RWPE2 (cell line): Measurements from ENCODE around the gene NR5A1.

Source experiments
- ATAC-seq: fragments of 200-7000 bp; cut with Tn5 transposase; 3 replicates; pipeline ENCODE4 v1.9.1; 2021; ENCODE audit warnings: low read depth
- DNase-seq: peaks from one replicate; pipeline ENCODE4 v3.0.0-alpha.2; 2020; ENCODE audit warnings: low spot score
- H3K27ac ChIP-seq: fragments of 450-650 bp; 2 replicates; pipeline ENCODE4 v1.5.1; 2017; ENCODE audit warnings: mild to moderate bottlenecking; ENCODE audit not compliant: poor library complexity, severe bottlenecking
- H3K27me3 ChIP-seq: fragments of 250-450 bp; sonication (Bioruptor Pico); 2 replicates; pipeline ENCODE4 v1.5.1; 2021; ENCODE audit warnings: mild to moderate bottlenecking, moderate library complexity; ENCODE audit not compliant: insufficient read depth, poor library complexity, severe bottlenecking
- H3K36me3 ChIP-seq: fragments of 250-450 bp; sonication (Bioruptor Pico); 2 replicates; pipeline ENCODE4 v1.5.1; 2020; ENCODE audit warnings: low read depth, mild to moderate bottlenecking, moderate library complexity
- H3K4me1 ChIP-seq: fragments of 250-450 bp; sonication (Bioruptor Pico); 2 replicates; pipeline ENCODE4 v1.5.1; 2021; ENCODE audit warnings: mild to moderate bottlenecking, moderate library complexity; ENCODE audit not compliant: insufficient read depth, poor library complexity, severe bottlenecking
- H3K4me3 ChIP-seq: fragments of 250-450 bp; sonication (Bioruptor Pico); 2 replicates; pipeline ENCODE4 v1.5.1; 2021; ENCODE audit warnings: mild to moderate bottlenecking, moderate library complexity; ENCODE audit not compliant: severe bottlenecking
- H3K9me3 ChIP-seq: fragments of 250-450 bp; sonication (Bioruptor Pico); 2 replicates; pipeline ENCODE4 v1.5.1; 2021; ENCODE audit warnings: mild to moderate bottlenecking, moderate library complexity; ENCODE audit not compliant: severe bottlenecking
- TF ChIP-seq, protein P1 (sequence below): fragments of 450-650 bp; IDR thresholded peaks from one replicate; pipeline ENCODE4 v1.5.1; 2017; ENCODE audit warnings: mild to moderate bottlenecking, moderate library complexity; ENCODE audit not compliant: poor library complexity, severe bottlenecking

Gene NR5A1

DNA sequence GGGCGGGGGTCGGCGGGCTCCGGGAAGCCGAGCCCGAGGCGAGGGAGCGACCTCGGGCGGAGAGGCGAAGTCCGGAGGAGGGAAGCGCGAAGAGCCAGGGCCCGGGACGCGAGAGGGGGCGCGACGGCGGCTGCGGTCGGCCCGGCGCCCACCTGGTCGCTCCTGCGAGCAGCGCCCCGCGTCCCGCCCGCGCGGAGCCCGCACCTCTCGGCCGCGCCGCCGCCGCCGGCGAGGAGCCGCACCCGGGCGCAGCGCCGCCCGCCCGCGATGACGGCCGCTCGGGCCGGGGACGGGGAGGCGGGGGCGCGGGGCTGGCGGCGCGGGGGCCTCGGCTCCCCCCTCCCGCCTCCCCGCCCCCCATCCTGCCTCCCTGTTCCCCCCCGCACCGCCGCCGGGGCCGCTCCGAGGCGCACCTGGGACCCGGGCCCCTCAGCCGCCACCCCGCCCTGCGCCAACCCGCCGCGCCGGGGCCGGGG lies 2.6 kb downstream of the NR5A1 start:
- H3K27ac ChIP-seq = no peak overlapping the region
- H3K4me1 ChIP-seq = no peaks in the 10 kb centered on the region
- no peaks in the 10 kb centered on the region for H3K9me3 ChIP-seq
- no peaks in the 10 kb centered on the region for H3K36me3 ChIP-seq
- ATAC-seq (no peak), DNase-seq (no peak)
- peak overlapping the region; percentile 10 for H3K4me3 ChIP-seq
- TF ChIP-seq, protein P1, sequence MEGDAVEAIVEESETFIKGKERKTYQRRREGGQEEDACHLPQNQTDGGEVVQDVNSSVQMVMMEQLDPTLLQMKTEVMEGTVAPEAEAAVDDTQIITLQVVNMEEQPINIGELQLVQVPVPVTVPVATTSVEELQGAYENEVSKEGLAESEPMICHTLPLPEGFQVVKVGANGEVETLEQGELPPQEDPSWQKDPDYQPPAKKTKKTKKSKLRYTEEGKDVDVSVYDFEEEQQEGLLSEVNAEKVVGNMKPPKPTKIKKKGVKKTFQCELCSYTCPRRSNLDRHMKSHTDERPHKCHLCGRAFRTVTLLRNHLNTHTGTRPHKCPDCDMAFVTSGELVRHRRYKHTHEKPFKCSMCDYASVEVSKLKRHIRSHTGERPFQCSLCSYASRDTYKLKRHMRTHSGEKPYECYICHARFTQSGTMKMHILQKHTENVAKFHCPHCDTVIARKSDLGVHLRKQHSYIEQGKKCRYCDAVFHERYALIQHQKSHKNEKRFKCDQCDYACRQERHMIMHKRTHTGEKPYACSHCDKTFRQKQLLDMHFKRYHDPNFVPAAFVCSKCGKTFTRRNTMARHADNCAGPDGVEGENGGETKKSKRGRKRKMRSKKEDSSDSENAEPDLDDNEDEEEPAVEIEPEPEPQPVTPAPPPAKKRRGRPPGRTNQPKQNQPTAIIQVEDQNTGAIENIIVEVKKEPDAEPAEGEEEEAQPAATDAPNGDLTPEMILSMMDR = no peak
- H3K27me3 ChIP-seq = peaks cover 44% of the 10 kb centered on the region

DNA sequence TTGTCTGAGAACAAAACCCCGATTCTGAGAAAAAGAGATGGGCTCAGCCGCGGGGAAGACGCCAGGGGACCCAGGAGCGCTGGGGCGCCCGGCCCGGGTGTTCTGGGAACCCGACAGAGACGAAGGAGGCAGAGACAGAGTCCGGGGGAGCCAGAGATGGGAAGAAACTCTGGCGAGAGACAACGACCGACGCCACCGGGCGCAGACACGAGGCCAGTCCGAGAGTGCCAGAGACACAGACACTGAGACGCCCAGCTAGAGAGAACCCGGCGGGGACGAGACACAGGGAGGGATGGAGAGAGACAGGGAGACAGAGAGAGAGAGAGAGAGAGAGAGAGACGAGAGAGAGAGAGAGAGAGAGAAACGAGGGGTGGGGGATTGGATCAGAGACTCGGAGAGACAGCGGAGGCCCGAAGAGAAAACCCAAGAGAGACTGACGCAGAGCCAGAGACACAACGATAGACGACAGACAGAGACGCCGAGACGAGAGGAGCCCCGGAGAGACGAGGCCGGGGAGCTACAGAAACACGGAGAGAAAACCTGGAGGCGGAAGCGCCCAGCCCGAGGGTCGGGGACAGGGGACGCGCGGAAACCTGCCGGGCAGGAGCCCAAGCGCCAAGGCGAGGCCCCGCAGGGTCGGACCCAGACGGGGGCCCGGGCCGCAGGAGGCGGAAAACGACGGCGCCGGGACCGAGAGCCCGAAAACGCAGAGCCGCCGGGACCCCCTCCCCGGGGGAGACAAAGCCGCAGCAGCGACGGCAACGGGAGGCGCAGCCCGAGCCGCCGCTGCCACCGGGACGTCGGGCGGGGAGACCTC lies 3.3 kb downstream of the NR5A1 start:
- no peak; the same call in 2 of the 3 replicates for ATAC-seq
- H3K4me1 ChIP-seq = no peaks in the 10 kb centered on the region
- peak; percentile 64 for DNase-seq
- H3K27me3 ChIP-seq = peaks cover 49% of the 10 kb centered on the region
- TF ChIP-seq, protein P1 = no peak
- H3K27ac ChIP-seq = no peak overlapping the region
- no peaks in the 10 kb centered on the region for H3K9me3 ChIP-seq
- peak overlapping the region; percentile 10 for H3K4me3 ChIP-seq
- no peaks in the 10 kb centered on the region for H3K36me3 ChIP-seq

DNA sequence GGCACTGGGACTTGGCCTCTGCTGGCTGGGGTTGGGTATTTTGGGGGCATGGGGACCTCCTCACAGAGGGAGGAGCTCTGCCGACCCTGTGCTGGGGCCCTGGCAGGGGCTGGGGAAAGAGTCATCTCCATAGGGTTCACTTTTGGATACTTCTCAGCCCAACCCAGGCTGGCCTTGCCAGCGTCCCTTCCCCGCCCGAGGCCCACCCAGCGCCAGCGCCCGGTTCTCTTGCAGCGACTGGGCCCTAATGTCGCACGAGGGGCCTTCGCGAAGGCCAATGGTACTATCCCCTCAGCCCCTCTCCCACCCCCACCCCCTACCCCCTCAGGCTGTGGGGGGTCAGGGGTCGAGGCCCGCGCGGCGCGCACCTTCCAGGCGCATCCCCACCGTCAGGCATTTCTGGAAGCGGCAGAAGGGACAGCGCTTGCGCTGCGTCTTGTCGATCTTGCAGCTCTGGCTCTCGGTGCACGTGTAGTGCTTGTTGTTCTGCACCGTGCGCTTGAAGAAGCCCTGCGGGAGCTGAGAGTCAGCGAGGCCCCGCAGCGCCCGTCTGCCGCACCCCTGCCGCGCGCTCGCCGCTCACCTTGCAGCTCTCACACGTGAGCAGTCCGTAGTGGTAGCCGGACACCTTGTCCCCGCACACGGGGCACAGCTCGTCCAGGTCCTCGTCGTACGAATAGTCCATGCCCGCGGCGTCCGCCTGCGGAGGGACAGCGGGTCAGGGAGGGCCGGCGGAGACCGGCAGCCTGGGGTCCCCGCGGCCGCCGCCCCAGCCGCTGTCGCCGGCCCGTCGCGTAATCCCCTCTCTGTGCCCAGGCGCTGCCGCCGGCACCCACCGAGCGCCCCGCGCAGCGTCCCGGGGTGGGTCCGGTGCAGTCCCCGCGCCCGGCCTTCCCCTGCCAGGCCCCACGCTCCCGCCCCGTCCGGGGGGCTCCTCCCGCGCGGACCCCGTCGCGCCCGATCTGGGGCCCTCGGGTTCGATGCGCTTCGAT lies 4.2 kb downstream of the NR5A1 start:
- ATAC-seq = no peak
- no peak overlapping the region for H3K4me3 ChIP-seq

DNA sequence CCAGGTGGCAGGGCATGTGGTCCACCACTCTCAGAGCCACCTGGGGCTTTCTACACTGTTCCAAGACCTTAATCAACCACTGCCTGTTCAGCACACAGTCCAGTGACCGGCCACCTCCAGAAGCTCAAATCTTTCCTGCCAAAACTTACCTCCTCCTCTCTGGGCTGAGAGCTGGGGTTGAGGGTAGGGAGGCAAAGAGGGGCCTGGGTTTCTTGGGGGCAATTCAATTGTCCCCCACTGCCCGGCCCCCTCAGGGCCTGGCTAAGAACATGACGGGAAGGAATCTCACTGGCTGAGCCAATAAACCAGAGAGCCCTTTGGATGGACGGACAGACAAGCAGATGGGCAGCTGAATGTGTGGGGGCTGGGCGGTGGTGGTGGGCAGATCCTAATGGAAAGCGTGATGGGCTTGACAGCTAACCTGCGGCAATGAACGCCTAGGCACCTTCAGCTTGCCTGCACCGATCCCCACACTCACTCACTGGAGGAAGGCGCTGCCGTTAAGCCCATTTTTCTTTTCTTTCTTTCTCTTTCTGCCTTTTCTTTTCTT lies 5.4 kb downstream of the NR5A1 start:
- ATAC-seq = no peak
- TF ChIP-seq, protein P1 = no peak
- peaks cover 49% of the 10 kb centered on the region for H3K27me3 ChIP-seq
- no peaks in the 10 kb centered on the region for H3K36me3 ChIP-seq
- H3K9me3 ChIP-seq = no peaks in the 10 kb centered on the region
- H3K4me1 ChIP-seq = no peaks in the 10 kb centered on the region
- H3K4me3 ChIP-seq = no peak overlapping the region
- DNase-seq = no peak
- no peak overlapping the region for H3K27ac ChIP-seq

More for the DNA sequence above, 4.2 kb downstream of the NR5A1 start:
- TF ChIP-seq, protein P1 = no peak
- H3K9me3 ChIP-seq = no peaks in the 10 kb centered on the region
- H3K4me1 ChIP-seq = no peaks in the 10 kb centered on the region
- DNase-seq = peak; percentile 63
- peaks cover 49% of the 10 kb centered on the region for H3K27me3 ChIP-seq
- no peak overlapping the region for H3K27ac ChIP-seq
- no peaks in the 10 kb centered on the region for H3K36me3 ChIP-seq
